HCT116 (cell line): ENCODE results near the gene PPP1CC. TPM values are rescaled to one million over a fixed set of nuclear protein-coding genes. Genes with fewer than 3 reads are reported as not detected.

ENCODE experiments used
- ATAC-seq: fragments of 200-7000 bp; cut with Tn5 transposase; 2 replicates; pipeline ENCODE4 v1.9.1; 2020; ENCODE audit warnings: mild to moderate bottlenecking, moderate library complexity
- BruUV-seq: library from RNA; stranded (reverse); fragments of 400-500 nt; replicated peaks from 2 replicates; lab custom pipeline; 2021; lab: Mats Ljungman, UMichigan
- CTCF ChIA-PET: fragments of 300-600 bp; sonication (Branson Sonifier 250); formaldehyde crosslinking; loops from one replicate; lab custom pipeline; 2021; ENCODE audit warnings: antibody characterized with exemption; lab: Charles Lee
- POLR2A ChIA-PET: fragments of 300-600, 350-600 bp; sonication (Branson Sonifier 250); formaldehyde crosslinking; loops from one replicate; lab custom pipeline; 2021; ENCODE audit warnings: antibody characterized with exemption; lab: Charles Lee
- RAD21 ChIA-PET, 2 experiments: fragments of 300-600 bp; sonication (Branson Sonifier 250); formaldehyde crosslinking; loops; one replicate each; lab custom pipeline; 2023; ENCODE audit warnings: low total read pairs in 2 of 2; ENCODE audit not compliant: uncharacterized antibody in 2 of 2, unreplicated experiment in 2 of 2, low non-redundant PET in 1 of 2; lab: Charles Lee
- DNase-seq: peaks from one replicate; pipeline ENCODE4 v3.0.0-alpha.2; 2010; ENCODE audit warnings: low read depth, low spot score
- H2AFZ ChIP-seq: fragments of 200-600 bp; shearing (Covaris generic), sonication (generic); 2 replicates; pipeline ENCODE4 v1.6.1; 2017; ENCODE audit warnings: low read depth, mixed run types, mixed read lengths, antibody characterized with exemption, low read length; ENCODE audit not compliant: poor library complexity, severe bottlenecking
- H3K27ac ChIP-seq: 2 replicates; pipeline ENCODE4 v1.5.1; 2012; ENCODE audit warnings: low read depth, low read length
- H3K27me3 ChIP-seq: fragments of 200-600 bp; sonication (generic); 2 replicates; pipeline ENCODE4 v1.6.1; 2016; ENCODE audit warnings: mixed run types, low read length, mixed read lengths; ENCODE audit not compliant: insufficient read depth
- H3K36me3 ChIP-seq, 2 experiments: fragments of 200-500 bp in 1 of 2; fragments of 200-600 bp in 1 of 2; sonication (Bioruptor generic) in 1 of 2; sonication (generic) in 1 of 2; 2 replicates each; pipeline versions ENCODE4 v1.5.1 to v1.6.1; 2014 to 2016; ENCODE audit warnings: low read length in 2 of 2, inconsistent platforms in 1 of 2, mixed read lengths in 1 of 2, mixed run types in 1 of 2; ENCODE audit not compliant: insufficient read depth in 2 of 2, control insufficient read depth in 1 of 2
- H3K4me1 ChIP-seq, 2 experiments: fragments of 200-600 bp in 1 of 2; sonication (generic) in 1 of 2; 2 replicates each; pipeline versions ENCODE4 v1.5.1 to v1.6.1; 2012 to 2017; ENCODE audit warnings: low read length in 2 of 2, inconsistent platforms in 1 of 2, mild to moderate bottlenecking in 1 of 2, mixed read lengths in 1 of 2, mixed run types in 1 of 2, moderate library complexity in 1 of 2; ENCODE audit not compliant: insufficient read depth in 2 of 2, control insufficient read depth in 1 of 2
- H3K4me2 ChIP-seq: fragments of 200-600 bp; sonication (generic); 2 replicates; pipeline ENCODE4 v1.6.1; 2017; ENCODE audit warnings: mixed run types, low read length, mixed read lengths
- H3K4me3 ChIP-seq, 2 experiments: fragments of 200-600 bp in 1 of 2; sonication (generic) in 1 of 2; replicated peaks in 1 of 2; 2 replicates each; pipeline ENCODE4 v1.5.1; 2011 to 2016; ENCODE audit warnings: low read length in 2 of 2, control low read depth in 1 of 2, low read depth in 1 of 2, mild to moderate bottlenecking in 1 of 2, mixed read lengths in 1 of 2, mixed run types in 1 of 2
- H3K79me2 ChIP-seq: fragments of 200-600 bp; sonication (generic); 2 replicates; pipeline ENCODE4 v1.6.1; 2017; ENCODE audit warnings: mild to moderate bottlenecking, mixed run types, low read length, moderate library complexity, mixed read lengths; ENCODE audit not compliant: insufficient read depth
- H3K9ac ChIP-seq: fragments of 200-600 bp; sonication (generic); 2 replicates; pipeline ENCODE4 v1.6.1; 2016; ENCODE audit warnings: low read length, mixed read lengths
- H3K9me2 ChIP-seq: fragments of 200-600 bp; sonication (generic), shearing (Covaris generic); 2 replicates; pipeline ENCODE4 v1.6.1; 2017; ENCODE audit warnings: mixed run types, mild to moderate bottlenecking, moderate library complexity; ENCODE audit not compliant: insufficient read depth
- H3K9me3 ChIP-seq, 2 experiments: fragments of 200-500 bp in 1 of 2; fragments of 200-600 bp in 1 of 2; sonication (Bioruptor generic) in 1 of 2; sonication (generic) in 1 of 2; 2 replicates each; pipeline ENCODE4 v1.6.1; 2014 to 2017; ENCODE audit warnings: low read length in 2 of 2, mixed read lengths in 2 of 2, inconsistent platforms in 1 of 2, low read depth in 1 of 2, mild to moderate bottlenecking in 1 of 2, mixed run types in 1 of 2, moderate library complexity in 1 of 2; ENCODE audit not compliant: control insufficient read depth in 1 of 2, insufficient read depth in 1 of 2
- H4K20me1 ChIP-seq: fragments of 200-600 bp; sonication (generic), shearing (Covaris generic); 2 replicates; pipeline ENCODE4 v1.6.1; 2017; ENCODE audit warnings: mixed run types, mild to moderate bottlenecking, moderate library complexity; ENCODE audit not compliant: insufficient read depth
- CBX3 ChIP-seq: IDR thresholded peaks from 2 replicates; pipeline ENCODE4 v1.6.1; 2012; ENCODE audit warnings: low read depth
- CTCF ChIP-seq, 3 experiments: fragments of 200-600 bp in 1 of 3; sonication (generic) in 1 of 3; IDR thresholded peaks in 2 of 3; conservative IDR thresholded peaks in 1 of 3; 2 replicates each; pipeline ENCODE4 v1.5.1; 2012 to 2017; ENCODE audit warnings: low read depth in 2 of 3, low read length in 2 of 3, antibody characterized with exemption in 1 of 3, borderline replicate concordance in 1 of 3, control low read depth in 1 of 3, mild to moderate bottlenecking in 1 of 3, mixed read lengths in 1 of 3, mixed run types in 1 of 3, moderate library complexity in 1 of 3; ENCODE audit not compliant: insufficient read depth in 1 of 3
- ELF1 ChIP-seq: IDR thresholded peaks from 2 replicates; pipeline ENCODE4 v1.6.1; 2012; ENCODE audit warnings: low read depth, borderline replicate concordance
- FOSL1 ChIP-seq: IDR thresholded peaks from 2 replicates; pipeline ENCODE4 v1.6.1; 2012; ENCODE audit warnings: low read depth
- MAX ChIP-seq: IDR thresholded peaks from 2 replicates; pipeline ENCODE4 v1.6.1; 2012
- POLR2AphosphoS5 ChIP-seq: IDR thresholded peaks from 2 replicates; pipeline ENCODE4 v1.6.1; 2011; ENCODE audit warnings: mild to moderate bottlenecking, low read depth, low read length, moderate library complexity
- RAD21 ChIP-seq: IDR thresholded peaks from 2 replicates; pipeline ENCODE4 v1.6.1; 2012; ENCODE audit warnings: low read depth, mild to moderate bottlenecking
- REST ChIP-seq: IDR thresholded peaks from 2 replicates; pipeline ENCODE4 v1.6.1; 2012; ENCODE audit warnings: low read depth
- SP1 ChIP-seq: IDR thresholded peaks from 2 replicates; pipeline ENCODE4 v1.6.1; 2012; ENCODE audit warnings: low read depth
- ZFX ChIP-seq: fragments of 450-650 bp; IDR thresholded peaks from 2 replicates; pipeline ENCODE4 v1.6.1; 2017
- intact Hi-C: fragments of 100-400 bp; cut with micrococcal nuclease; formaldehyde crosslinking; loops from 2 replicates; pipeline ENCODE4 v1.10.0; 2022
- total RNA-seq: library from RNA; stranded (reverse); gene quantifications from one replicate; pipeline ENCODE4 v1.2.1, GENCODE V29; 2021; ENCODE audit not compliant: unreplicated experiment

The PPP1CC gene
- total RNA-seq, 1 experiment from 2014 or later, result 248 TPM

GRCh38 chr12:110698171-110698902 is 44.4 kb downstream of the PPP1CC start:
- DNase-seq (peak; percentile 82), ATAC-seq (peak; percentile 98)
- intact Hi-C loops, result loop anchor here (1.0 to 10.0 kb wide), 2 partner anchors 84 to 230 kb away; partner anchors contain the start of genes FAM216A, GPN3 and TCTN1
- Histone ChIP-seq H3K9me3 (no peaks in the 10 kb centered on the region), H3K4me2 (peak overlapping the region; percentile 75), H3K4me1 (peaks cover 6 to 14% of the 10 kb centered on the region in 2 experiments), H3K79me2 (no peaks in the 10 kb centered on the region), H4K20me1 (no peaks in the 10 kb centered on the region), H3K4me3 (peak overlapping the region in 1 of 2 experiments; percentile 30; a peak in 1 of 4 replicates), H2AFZ (peak overlapping the region; percentile 97), H3K27ac (peak overlapping the region; percentile 49), H3K27me3 (no peaks in the 10 kb centered on the region), H3K9ac (peak overlapping the region; percentile 18; the same call in 1 of the 2 replicates), H3K36me3 (no peaks in the 10 kb centered on the region), H3K9me2 (no peaks in the 10 kb centered on the region)
- no TSS peak for BruUV-seq
- ChIA-PET CTCF (interaction anchor here (1.1 kb wide), 1 partner anchor 248 kb away, joined by 3 read pairs; the partner anchor contains the start of gene ARPC3), RAD21 (no interaction called here), POLR2A (no interaction called here)
- TF ChIP-seq POLR2AphosphoS5, result peak; percentile 43; the same call in 1 of the 2 replicates
- TF ChIP-seq SP1, result 0 out of 2 replicates have a peak, but pooled peaks have one; percentile 21
- peak; percentile 12; the same call in 1 of the 2 replicates for TF ChIP-seq ZFX
- TF ChIP-seq MAX, result 0 out of 2 replicates have a peak, but pooled peaks have one; percentile 31
- no peak for TF ChIP-seq FOSL1
- TF ChIP-seq CBX3, result peak; percentile 34; the same call in 1 of the 2 replicates
- peak; percentile 79 to 81 (median 80); a peak in 5 of 6 replicates for TF ChIP-seq CTCF (IDR thresholded peaks at IDR 0.05 in 2 of 3, conservative IDR thresholded peaks at IDR 0.05 in 1 of 3; ENCODE audit: borderline replicate concordance in 1 of 3, insufficient read depth in 1 of 3, low read depth in 2 of 3, low read length in 2 of 3)
- no peak for TF ChIP-seq ELF1
- peak; percentile 86 for TF ChIP-seq RAD21
- TF ChIP-seq REST, result no peak
